Mesenchymal stem cell (in vitro differentiated cells and primary cell): ENCODE measurements around the gene SAP30L.
A peak's percentile ranks its signal among the peaks of the same experiment; 100 is the strongest.

Experiments
- DNase-seq: peaks from one replicate; pipeline ENCODE4 v3.0.0-alpha.2; 2013
- H2AFZ ChIP-seq: one replicate; pipeline ENCODE4 v1.6.1; 2013; ENCODE audit warnings: low read depth, mild to moderate bottlenecking, control low read depth, inconsistent platforms, low read length, moderate library complexity
- H2AK5ac ChIP-seq: 2 replicates; pipeline ENCODE4 v1.6.1; 2013; ENCODE audit warnings: low read length, moderate library complexity, mild to moderate bottlenecking, inconsistent platforms; ENCODE audit not compliant: severe bottlenecking
- H2BK120ac ChIP-seq: one replicate; pipeline ENCODE4 v1.6.1; 2013; ENCODE audit warnings: low read depth, mild to moderate bottlenecking, inconsistent platforms, low read length, moderate library complexity
- H2BK12ac ChIP-seq, 2 experiments: one replicate each; pipeline ENCODE4 v1.6.1; 2013; ENCODE audit warnings: inconsistent platforms in 2 of 2, low read length in 2 of 2, mild to moderate bottlenecking in 2 of 2, moderate library complexity in 2 of 2, control low read depth in 1 of 2
- H2BK15ac ChIP-seq: one replicate; pipeline ENCODE4 v1.6.1; 2013; ENCODE audit warnings: mild to moderate bottlenecking, low read depth, inconsistent platforms; ENCODE audit not compliant: poor library complexity, severe bottlenecking
- H2BK5ac ChIP-seq: 2 replicates; pipeline ENCODE4 v1.6.1; 2013; ENCODE audit warnings: low read depth, mild to moderate bottlenecking, low read length, control low read depth, inconsistent platforms; ENCODE audit not compliant: poor library complexity, severe bottlenecking
- H3K14ac ChIP-seq, 2 experiments: one replicate each; pipeline ENCODE4 v1.6.1; 2013; ENCODE audit warnings: inconsistent platforms in 2 of 2, low read length in 2 of 2, control low read depth in 1 of 2, mild to moderate bottlenecking in 1 of 2, moderate library complexity in 1 of 2
- H3K18ac ChIP-seq, 2 experiments: one replicate each; pipeline ENCODE4 v1.6.1; 2013; ENCODE audit warnings: inconsistent platforms in 2 of 2, low read length in 2 of 2, control low read depth in 1 of 2, low read depth in 1 of 2, mild to moderate bottlenecking in 1 of 2
- H3K23ac ChIP-seq, 2 experiments: one replicate each; pipeline ENCODE4 v1.6.1; 2013; ENCODE audit warnings: inconsistent platforms in 2 of 2, low read length in 2 of 2, mild to moderate bottlenecking in 2 of 2, moderate library complexity in 2 of 2, control low read depth in 1 of 2
- H3K27ac ChIP-seq: 2 replicates; pipeline ENCODE4 v1.5.1; 2013; ENCODE audit warnings: mild to moderate bottlenecking, moderate library complexity, low read length, control low read depth, inconsistent platforms; ENCODE audit not compliant: poor library complexity, severe bottlenecking
- H3K27me3 ChIP-seq, 2 experiments: 2 replicates each; pipeline versions ENCODE4 v1.6.1 to v1.7.0; 2013; ENCODE audit warnings: low read length in 2 of 2, mild to moderate bottlenecking in 2 of 2, moderate library complexity in 2 of 2, control low read depth in 1 of 2, inconsistent platforms in 1 of 2; ENCODE audit not compliant: control insufficient read depth in 1 of 2, insufficient read depth in 1 of 2
- H3K36me3 ChIP-seq, 2 experiments: 2 replicates each; pipeline versions ENCODE4 v1.6.1 to v1.7.0; 2013; ENCODE audit warnings: low read length in 2 of 2, control low read depth in 1 of 2, inconsistent platforms in 1 of 2, low read depth in 1 of 2, mild to moderate bottlenecking in 1 of 2; ENCODE audit not compliant: insufficient read depth in 2 of 2, control insufficient read depth in 1 of 2
- H3K4ac ChIP-seq, 2 experiments: one replicate each; pipeline ENCODE4 v1.6.1; 2013; ENCODE audit warnings: inconsistent platforms in 2 of 2, low read length in 2 of 2, mild to moderate bottlenecking in 2 of 2, moderate library complexity in 2 of 2, control low read depth in 1 of 2, low read depth in 1 of 2
- H3K4me1 ChIP-seq: 2 replicates; pipeline ENCODE4 v1.6.1; 2013; ENCODE audit warnings: low read depth, low read length, control low read depth; ENCODE audit not compliant: control insufficient read depth, insufficient read depth
- H3K4me2 ChIP-seq: 2 replicates; pipeline ENCODE4 v1.6.1; 2013; ENCODE audit warnings: low read length, mild to moderate bottlenecking, inconsistent platforms; ENCODE audit not compliant: poor library complexity, severe bottlenecking
- H3K4me3 ChIP-seq, 2 experiments: 2 replicates each; pipeline versions ENCODE4 v1.5.1 to v1.7.0; 2013; ENCODE audit warnings: low read length in 2 of 2, mild to moderate bottlenecking in 2 of 2, control low read depth in 1 of 2, low read depth in 1 of 2; ENCODE audit not compliant: insufficient read depth in 1 of 2
- H3K79me1 ChIP-seq: replicated peaks from 2 replicates; pipeline ENCODE4 v1.6.1; 2013; ENCODE audit warnings: mild to moderate bottlenecking, control low read depth, low read length, inconsistent platforms; ENCODE audit not compliant: poor library complexity, severe bottlenecking
- H3K9ac ChIP-seq: 2 replicates; pipeline ENCODE4 v1.7.0; 2013; ENCODE audit warnings: mild to moderate bottlenecking, low read length, moderate library complexity
- H3K9me3 ChIP-seq: 2 replicates; pipeline ENCODE4 v1.7.0; 2013; ENCODE audit warnings: mild to moderate bottlenecking, low read length; ENCODE audit not compliant: control insufficient read depth
- H4K8ac ChIP-seq: one replicate; pipeline ENCODE4 v1.6.1; 2013; ENCODE audit warnings: inconsistent platforms, mild to moderate bottlenecking, low read length, moderate library complexity
- H4K91ac ChIP-seq: one replicate; pipeline ENCODE4 v1.6.1; 2013; ENCODE audit warnings: mild to moderate bottlenecking, low read length, inconsistent platforms
- WGBS: methylation state at CpG from one replicate; pipeline ENCODE4 v1.1.7; 2013; ENCODE audit warnings: mixed read lengths; 5-methylcytosine and 5-hydroxymethylcytosine counted together

Gene SAP30L

GRCh38 chr5:154481584-154482381, 36.0 kb downstream of the SAP30L start:
- no peak overlapping the region for H3K18ac ChIP-seq
- no peak overlapping the region for H3K27ac ChIP-seq
- H3K4ac ChIP-seq = no peak overlapping the region
- no peak overlapping the region for H3K23ac ChIP-seq
- H3K14ac ChIP-seq = no peak overlapping the region
- H3K36me3 ChIP-seq = no peaks in the 10 kb centered on the region
- H2BK15ac ChIP-seq = no peak overlapping the region
- no peak overlapping the region for H2AFZ ChIP-seq
- no peak overlapping the region for H3K4me2 ChIP-seq
- H2BK5ac ChIP-seq = no peak overlapping the region
- H3K4me3 ChIP-seq = no peak overlapping the region
- H4K91ac ChIP-seq = no peak overlapping the region
- DNase-seq = no peak
- no peak overlapping the region for H4K8ac ChIP-seq
- H3K9me3 ChIP-seq = peaks cover 3% of the 10 kb centered on the region
- peaks cover 100% of the 10 kb centered on the region in 2 experiments for H3K27me3 ChIP-seq
- H2BK12ac ChIP-seq = no peak overlapping the region
- no peak overlapping the region for H2AK5ac ChIP-seq
- H3K79me1 ChIP-seq = no peaks in the 10 kb centered on the region
- peaks cover 25% of the 10 kb centered on the region for H3K4me1 ChIP-seq
- no peak overlapping the region for H3K9ac ChIP-seq
- H2BK120ac ChIP-seq = no peak overlapping the region
- WGBS = 39% methylated on average over 11 of the region's 11 CpGs

- Histone ChIP-seq H3K79me1 (no peaks in the 10 kb centered on the region), H3K4ac (no peak overlapping the region), H3K4me3 (no peak overlapping the region), H3K36me3 (no peaks in the 10 kb centered on the region), H3K9me3 (peaks cover 3% of the 10 kb centered on the region), H3K4me1 (peaks cover 18% of the 10 kb centered on the region), H3K23ac (peak overlapping the region in 1 of 2 experiments; percentile 77), H2BK120ac (no peak overlapping the region), H2BK12ac (no peak overlapping the region), H2AFZ (no peak overlapping the region), H2BK5ac (no peak overlapping the region), H3K14ac (no peak overlapping the region), H3K27ac (no peak overlapping the region), H3K9ac (no peak overlapping the region), H2AK5ac (no peak overlapping the region), H3K18ac (no peak overlapping the region), H2BK15ac (no peak overlapping the region), H3K27me3 (peaks cover 98 to 100% of the 10 kb centered on the region in 2 experiments), H4K8ac (no peak overlapping the region), H4K91ac (no peak overlapping the region), H3K4me2 (no peak overlapping the region)
- 2% methylated on average over 44 of the region's 49 CpGs for WGBS
- DNase-seq = peak; percentile 12
Observed at GRCh38 chr5:154482528-154483449, 37.0 kb downstream of the SAP30L start.

GRCh38 chr5:154483654-154484392, 38.0 kb downstream of the SAP30L start:
- 4% methylated on average over 34 of the region's 34 CpGs for WGBS
- Histone ChIP-seq H2AK5ac (no peak overlapping the region), H3K14ac (no peak overlapping the region), H3K36me3 (no peaks in the 10 kb centered on the region), H4K8ac (no peak overlapping the region), H3K9me3 (peaks cover 3% of the 10 kb centered on the region), H3K18ac (no peak overlapping the region), H3K79me1 (no peaks in the 10 kb centered on the region), H3K4me1 (peaks cover 12% of the 10 kb centered on the region), H2BK12ac (no peak overlapping the region), H3K9ac (no peak overlapping the region), H2BK5ac (no peak overlapping the region), H3K4me3 (no peak overlapping the region), H3K4me2 (no peak overlapping the region), H2BK15ac (no peak overlapping the region), H3K27me3 (peaks cover 89 to 96% of the 10 kb centered on the region in 2 experiments), H3K23ac (no peak overlapping the region), H2AFZ (no peak overlapping the region), H4K91ac (no peak overlapping the region), H3K4ac (no peak overlapping the region), H2BK120ac (no peak overlapping the region), H3K27ac (no peak overlapping the region)
- no peak for DNase-seq
